ENCODE data around the gene STXBP3. TPM values are rescaled to one million over a fixed set of nuclear protein-coding genes. Genes with fewer than 3 reads are reported as not detected.

The STXBP3 gene
- total and polyA plus RNA-seq, 4 donors: 10.9 to 33.0 (median 23.2) TPM

GRCh38 chr1:108814343-108815125 is 68.1 kb downstream of the STXBP3 start:
- H3K4me1 ChIP-seq (ENCODE audit: control insufficient read depth in 4 of 4, insufficient read depth in 4 of 4, low read length in 3 of 4): no peaks in the 10 kb centered on the region
- 64% methylated on average over 4 of the region's 4 CpGs for WGBS
- H3K4me3 ChIP-seq (ENCODE audit: low read depth in 1 of 3, low read length in 3 of 3): no peak overlapping the region
- no peaks in the 10 kb centered on the region for H3K27me3 ChIP-seq (ENCODE audit: control insufficient read depth in 4 of 4, insufficient read depth in 4 of 4, low read length in 3 of 4)
- TF ChIP-seq REST (IDR thresholded peaks at IDR 0.05): no peak
- TF ChIP-seq NR2F2 (IDR thresholded peaks at IDR 0.05): peak; percentile 12
- no peak overlapping the region for H3K9ac ChIP-seq (ENCODE audit: low read depth in 1 of 2, low read length in 2 of 2)
- no peak overlapping the region for H3K27ac ChIP-seq (ENCODE audit: low read depth in 1 of 2, low read length in 2 of 2)
- H3K9me3 ChIP-seq (ENCODE audit: control insufficient read depth in 4 of 4, low read length in 3 of 4): no peaks in the 10 kb centered on the region
- peaks cover 0 to 9% (median 4%) of the 10 kb centered on the region in 4 donors for H3K36me3 ChIP-seq (ENCODE audit: control insufficient read depth in 4 of 4, insufficient read depth in 3 of 4, low read depth in 1 of 4, low read length in 3 of 4)
- no peak for DNase-seq (ENCODE audit: low spot score)

GRCh38 chr1:108815566-108815965 is 69.1 kb downstream of the STXBP3 start:
- H3K9me3 ChIP-seq (ENCODE audit: control insufficient read depth in 4 of 4, low read length in 3 of 4): no peaks in the 10 kb centered on the region
- TF ChIP-seq ZBTB33 (IDR thresholded peaks at IDR 0.05) (no peak), EGR1 (IDR thresholded peaks at IDR 0.05; ENCODE audit: low read depth in 2 of 2) (no peak)
- no peaks in the 10 kb centered on the region for H3K4me1 ChIP-seq (ENCODE audit: control insufficient read depth in 4 of 4, insufficient read depth in 4 of 4, low read length in 3 of 4)
- H3K36me3 ChIP-seq (ENCODE audit: control insufficient read depth in 4 of 4, insufficient read depth in 3 of 4, low read depth in 1 of 4, low read length in 3 of 4): peaks cover 0 to 4% (median 3%) of the 10 kb centered on the region in 4 donors
- H3K27me3 ChIP-seq (ENCODE audit: control insufficient read depth in 4 of 4, insufficient read depth in 4 of 4, low read length in 3 of 4): no peaks in the 10 kb centered on the region
- H3K9ac ChIP-seq (ENCODE audit: low read depth in 1 of 2, low read length in 2 of 2): no peak overlapping the region
- H3K27ac ChIP-seq (ENCODE audit: low read depth in 1 of 2, low read length in 2 of 2): no peak overlapping the region
- H3K4me3 ChIP-seq (ENCODE audit: low read depth in 1 of 3, low read length in 3 of 3): no peak overlapping the region
- no peak for DNase-seq (ENCODE audit: low spot score)

- Histone ChIP-seq H3K27ac (ENCODE audit: low read depth in 1 of 2, low read length in 2 of 2) (peak overlapping the region; percentile 39 to 64), H3K36me3 (ENCODE audit: control insufficient read depth in 4 of 4, insufficient read depth in 3 of 4, low read depth in 1 of 4, low read length in 3 of 4) (peaks cover 0 to 4% (median 3%) of the 10 kb centered on the region in 4 donors), H3K9ac (ENCODE audit: low read depth in 1 of 2, low read length in 2 of 2) (no peak overlapping the region), H3K9me3 (ENCODE audit: control insufficient read depth in 4 of 4, low read length in 3 of 4) (no peaks in the 10 kb centered on the region), H3K4me1 (ENCODE audit: control insufficient read depth in 4 of 4, insufficient read depth in 4 of 4, low read length in 3 of 4) (no peaks in the 10 kb centered on the region), H3K27me3 (ENCODE audit: control insufficient read depth in 4 of 4, insufficient read depth in 4 of 4, low read length in 3 of 4) (no peaks in the 10 kb centered on the region), H3K4me3 (ENCODE audit: low read depth in 1 of 3, low read length in 3 of 3) (no peak overlapping the region)
- DNase-seq (ENCODE audit: low spot score): no peak
- WGBS: 46% methylated on average over 12 of the region's 12 CpGs
- TF ChIP-seq EGR1 (IDR thresholded peaks at IDR 0.05; ENCODE audit: low read depth in 2 of 2) (no peak), HNF4G (IDR thresholded peaks at IDR 0.05) (no peak), NR2F2 (IDR thresholded peaks at IDR 0.05) (peak; percentile 61), YY1 (IDR thresholded peaks at IDR 0.05) (peak; percentile 63), FOXA2 (IDR thresholded peaks at IDR 0.05) (no peak), SP1 (IDR thresholded peaks at IDR 0.05) (no peak), HNF4A (conservative IDR thresholded peaks at IDR 0.05) (no peak), GABPA (IDR thresholded peaks at IDR 0.05 in 1 of 2, conservative IDR thresholded peaks at IDR 0.05 in 1 of 2) (no peak), JUND (IDR thresholded peaks at IDR 0.05) (peak; percentile 55 to 73), ZBTB33 (IDR thresholded peaks at IDR 0.05) (no peak)
Measured at GRCh38 chr1:108816049-108816893, 69.8 kb downstream of the STXBP3 start.

All from liver (tissue), 9 donors.